ENCODE measurements around the gene SPATA22.
"Not testable (repeated sequence)": the region's sequence is repeated elsewhere in the genome, so short reads cannot be mapped to it uniquely, and the experiment has no call there.

The SPATA22 gene

GRCh38 chr17:3474212-3474611 is 2.6 kb upstream of the SPATA22 start:
- DNase-seq (ENCODE audit: low spot score), result no peak

GRCh38 chr17:3472137-3472536 is 518 bp upstream of the SPATA22 start:
- no peak for DNase-seq (ENCODE audit: low spot score)

GRCh38 chr17:3469529-3469928 is 2.1 kb downstream of the SPATA22 start:
- no peak for DNase-seq (ENCODE audit: low spot score)

- not testable (repeated sequence) for DNase-seq (ENCODE audit: low spot score)
These were observed 5.3 kb downstream of the SPATA22 start for GRCh38 chr17:3466355-3466754.

GRCh38 chr17:3448059-3448665 is 23.5 kb downstream of the SPATA22 start:
- DNase-seq (ENCODE audit: low spot score), result no peak

- no peak for DNase-seq (ENCODE audit: low spot score)
These were observed 24.0 kb downstream of the SPATA22 start for GRCh38 chr17:3447625-3448024.

GRCh38 chr17:3440451-3440850 is 31.2 kb downstream of the SPATA22 start:
- DNase-seq (ENCODE audit: low spot score), result no peak

GRCh38 chr17:3438368-3438767 is 33.3 kb downstream of the SPATA22 start:
- DNase-seq (ENCODE audit: low spot score), result no peak

- DNase-seq (ENCODE audit: low spot score), result no peak
These were observed 37.9 kb downstream of the SPATA22 start, which contains the start of gene OR1E2 for GRCh38 chr17:3433741-3434140. Gene OR1E2 (minus strand): TSS chr17:3433841. CDS start chr17:3433841, 0 bp downstream.

- not testable (repeated sequence) for DNase-seq (ENCODE audit: low spot score)
These were observed 38.4 kb downstream of the SPATA22 start for GRCh38 chr17:3433215-3433614.

- DNase-seq (ENCODE audit: low spot score), result no peak
These were observed 53.4 kb downstream of the SPATA22 start for GRCh38 chr17:3418222-3418621.

- no peak for DNase-seq (ENCODE audit: low spot score)
These were observed 56.0 kb downstream of the SPATA22 start for GRCh38 chr17:3415610-3416009.

GRCh38 chr17:3412216-3412615 is 59.4 kb downstream of the SPATA22 start:
- DNase-seq (ENCODE audit: low spot score), result not testable (repeated sequence)

- no peak for DNase-seq (ENCODE audit: low spot score)
These were observed 60.5 kb downstream of the SPATA22 start, which contains the start of gene OR3A3 for GRCh38 chr17:3411070-3411469. Gene OR3A3 (plus strand): TSS chr17:3411370.

- DNase-seq (ENCODE audit: low spot score), result not testable (repeated sequence)
These were observed 67.8 kb downstream of the SPATA22 start for GRCh38 chr17:3403856-3404255.

- DNase-seq (ENCODE audit: low spot score), result no peak
These were observed 69.8 kb downstream of the SPATA22 start for GRCh38 chr17:3401786-3402185.

GRCh38 chr17:3400055-3400454 is 71.6 kb downstream of the SPATA22 start:
- no peak for DNase-seq (ENCODE audit: low spot score)

GRCh38 chr17:3398310-3398709 is 73.3 kb downstream of the SPATA22 start, which contains the start of gene OR1E1:
Gene OR1E1 (minus strand): TSS chr17:3398410. CDS start chr17:3398410, 0 bp downstream.
- DNase-seq (ENCODE audit: low spot score), result no peak

GRCh38 chr17:3397801-3398200 is 73.8 kb downstream of the SPATA22 start:
- not testable (repeated sequence) for DNase-seq (ENCODE audit: low spot score)
